GM04504 (cell line): ENCODE data around the gene ORC5.
"Not testable (repeated sequence)": the region's sequence is repeated elsewhere in the genome, so short reads cannot be mapped to it uniquely, and the experiment has no call there.

ENCODE experiments used
- DNase-seq: peaks from one replicate; pipeline ENCODE4 v3.0.0-alpha.2; 2012; ENCODE audit warnings: low read depth

ORC5 gene

DNA sequence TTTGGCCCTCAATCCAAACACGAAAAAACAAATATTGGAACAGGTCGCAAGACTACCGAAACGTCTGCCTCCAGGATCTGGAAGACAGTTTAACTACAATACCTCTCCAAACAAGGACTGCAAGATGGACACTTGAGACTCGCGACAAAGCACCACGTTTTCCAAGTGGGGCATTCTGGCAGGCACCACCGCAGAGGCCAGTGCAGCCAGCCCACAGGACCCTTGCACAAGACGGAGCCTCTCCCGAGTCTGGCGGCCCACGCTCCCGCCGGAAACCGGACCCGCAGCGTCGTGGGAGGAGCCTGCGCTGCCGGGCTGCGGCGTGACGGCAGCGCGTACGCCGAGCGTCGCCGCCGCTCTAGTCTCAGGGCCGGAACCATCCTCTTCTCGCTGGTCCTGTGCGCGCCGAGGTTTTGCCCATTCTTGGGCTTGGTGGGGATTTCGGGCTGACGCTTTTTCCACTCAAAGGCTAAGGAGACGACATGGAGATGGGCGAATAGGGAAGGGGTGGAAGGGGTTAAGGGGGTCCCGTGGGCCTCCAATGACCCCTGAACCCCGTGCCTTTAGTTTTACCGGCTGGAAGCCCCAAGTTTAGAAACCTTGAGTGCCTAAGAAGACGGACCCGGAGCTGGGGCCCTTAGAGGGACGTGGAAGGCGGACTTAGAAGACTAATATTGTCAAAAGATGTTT lies at the start of gene ORC5:
Gene ORC5 (minus strand): TSS at position 283 of the 690 bp plus-strand sequence. CDS start 109 bp downstream, at position 174.
- DNase-seq = peak; percentile 46

DNA sequence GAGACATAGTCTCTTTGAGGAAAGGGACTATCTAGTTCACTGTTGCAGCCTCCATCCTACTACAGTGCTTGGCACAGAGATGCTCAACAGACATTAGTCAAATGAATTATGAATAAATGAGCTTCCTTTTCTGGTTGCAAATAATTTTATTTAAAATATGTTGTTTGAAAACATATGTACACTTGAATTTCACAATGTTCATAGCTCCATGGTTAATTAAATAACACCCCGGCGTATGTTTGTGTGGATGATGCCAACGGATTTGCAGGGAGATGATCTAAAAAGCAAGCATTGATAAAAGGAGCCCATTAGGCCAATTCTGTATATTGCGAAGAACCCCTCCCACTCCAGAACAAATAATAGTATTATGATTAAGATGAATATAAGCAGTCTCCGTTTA lies 47.8 kb upstream of the ORC5 start:
- DNase-seq = no peak

DNA sequence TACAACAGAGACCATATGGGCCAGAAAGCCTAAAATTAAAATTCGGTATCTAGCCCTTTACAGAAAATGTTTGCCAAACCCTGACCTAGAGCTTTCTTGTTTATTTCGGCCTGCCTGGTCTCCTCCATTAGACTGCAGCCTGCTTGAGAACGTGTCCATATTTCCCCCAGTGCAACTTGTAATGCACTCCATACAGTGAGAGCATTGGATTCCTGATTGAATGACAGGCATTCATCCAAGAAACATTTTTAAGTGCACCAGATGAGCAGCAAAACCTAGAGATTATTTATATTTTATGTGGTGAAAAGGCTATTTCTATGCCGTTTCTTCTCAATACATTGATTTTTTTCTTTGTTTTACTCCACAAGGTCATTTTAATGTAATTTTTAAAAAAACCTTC lies 47.4 kb upstream of the ORC5 start:
- no peak for DNase-seq

DNA sequence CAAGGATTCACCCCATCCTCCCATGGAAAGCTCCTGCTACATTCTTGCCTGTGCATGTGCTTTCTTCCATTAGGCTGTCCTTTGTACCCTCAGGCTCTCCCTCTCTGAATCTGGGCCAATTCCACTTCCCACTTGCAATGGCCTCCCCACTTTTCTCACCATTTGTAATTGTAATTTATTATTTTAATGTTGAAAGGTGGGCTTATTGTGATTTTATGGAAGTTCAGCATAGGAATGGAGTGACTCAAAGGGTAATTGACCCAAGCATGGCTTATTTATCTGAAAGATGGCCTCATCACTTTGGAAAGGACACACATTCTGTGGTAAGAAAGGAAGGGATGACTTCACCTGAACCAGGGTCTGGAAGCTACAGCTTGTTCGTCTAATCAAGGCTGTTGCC lies 46.9 kb upstream of the ORC5 start:
- DNase-seq = no peak

DNA sequence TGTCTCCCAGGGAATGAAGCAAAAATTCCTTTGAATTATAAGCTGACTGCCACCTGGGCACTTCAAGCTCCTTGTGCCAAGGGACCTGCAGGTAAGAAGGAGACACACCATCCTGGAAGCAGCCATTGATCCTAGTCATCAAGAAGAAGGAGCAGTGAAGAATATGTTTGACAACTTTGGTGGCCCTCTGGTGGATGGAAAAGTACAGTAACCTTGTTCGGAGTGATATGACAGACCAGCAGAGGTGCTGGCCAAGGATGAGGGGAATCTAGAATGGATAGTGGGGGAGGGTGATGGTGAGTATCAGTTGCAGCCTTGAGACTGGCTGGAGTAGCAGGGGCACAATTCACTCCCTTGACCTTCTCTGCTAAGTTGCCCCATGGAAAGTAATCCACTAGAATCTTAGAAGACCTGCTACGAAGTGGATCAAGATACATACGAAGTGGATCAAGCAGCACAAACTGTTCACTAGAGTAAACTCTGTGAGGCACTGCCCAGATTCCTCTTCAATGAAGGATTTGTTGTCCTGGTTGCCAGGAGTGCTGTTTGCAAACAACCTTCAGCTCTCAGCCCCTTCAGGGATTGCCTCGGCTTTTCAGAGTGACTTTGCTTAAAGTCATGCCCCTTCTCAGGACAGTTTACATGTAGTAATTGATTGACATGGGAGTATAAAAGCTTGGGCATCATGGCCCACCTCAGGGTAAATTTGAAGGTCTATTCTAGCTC lies 44.8 kb upstream of the ORC5 start:
- no peak for DNase-seq

DNA sequence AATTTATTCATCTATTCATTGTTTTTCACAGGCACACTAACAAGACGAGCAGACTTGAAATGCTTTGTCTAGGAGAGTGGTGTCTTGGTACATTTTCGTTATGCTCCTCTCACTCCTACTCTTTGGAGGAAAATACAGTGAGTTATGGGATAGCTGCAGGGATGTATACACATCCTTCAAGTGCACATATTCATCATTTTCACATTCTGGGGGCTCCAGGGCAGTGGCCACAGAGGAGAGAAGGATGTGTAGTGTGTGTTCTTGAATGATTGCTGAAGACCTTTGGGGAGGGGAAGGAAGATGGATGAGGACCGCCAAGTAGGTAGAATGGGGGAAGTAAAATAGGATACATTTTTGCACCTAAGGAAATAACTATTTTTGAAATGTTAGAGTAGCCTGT lies 34.8 kb upstream of the ORC5 start:
- DNase-seq = no peak

DNA sequence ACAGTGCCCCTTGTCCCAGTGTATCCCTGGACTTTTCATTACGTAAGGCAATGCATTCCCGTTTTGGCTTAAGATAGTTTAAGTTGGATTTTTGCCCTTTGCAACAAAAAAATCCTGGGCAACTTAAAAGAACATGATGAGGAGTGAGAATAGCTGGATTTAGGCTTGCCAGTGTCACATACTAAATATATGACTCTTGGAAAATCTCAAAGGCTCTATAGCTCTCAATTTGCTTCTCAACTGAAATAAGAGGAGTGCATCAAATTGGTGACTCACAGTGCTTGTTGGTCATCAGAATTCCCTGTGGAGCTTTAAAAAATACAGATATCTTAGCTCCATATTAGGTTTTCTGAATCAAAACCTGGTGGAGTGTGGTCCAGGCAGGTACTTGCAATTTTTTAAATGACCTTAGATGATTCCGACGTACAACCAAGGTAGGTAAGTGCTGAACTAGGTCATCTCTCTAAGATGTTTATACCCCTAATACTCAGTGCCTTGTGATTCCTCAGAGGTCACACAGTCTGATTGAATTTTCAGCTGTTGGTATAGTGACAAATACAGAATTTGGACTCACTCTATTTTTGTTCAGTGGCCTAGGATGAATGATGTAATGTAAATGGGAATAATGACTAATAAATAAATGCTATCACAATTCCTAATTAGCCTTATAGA lies 33.9 kb upstream of the ORC5 start:
- DNase-seq = no peak

DNA sequence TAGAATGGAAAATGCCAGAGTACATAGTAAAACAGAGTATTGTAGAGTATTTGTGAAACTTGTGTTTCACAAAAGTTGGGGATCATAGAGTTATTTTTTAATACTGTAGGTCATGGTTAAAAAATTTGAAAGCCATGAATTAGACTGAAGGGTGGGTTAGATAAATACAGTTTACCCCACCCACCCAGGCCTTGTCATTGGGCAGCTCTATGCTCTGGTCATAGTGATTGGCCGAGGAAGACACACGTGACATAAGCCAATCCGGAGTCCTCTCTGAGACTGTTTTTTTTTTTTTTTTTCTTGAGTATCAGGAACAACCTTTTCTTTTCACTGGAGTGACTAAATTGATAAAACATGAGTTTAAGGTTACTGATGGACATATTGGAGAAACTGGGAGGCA lies 33.3 kb upstream of the ORC5 start:
- DNase-seq = no peak

DNA sequence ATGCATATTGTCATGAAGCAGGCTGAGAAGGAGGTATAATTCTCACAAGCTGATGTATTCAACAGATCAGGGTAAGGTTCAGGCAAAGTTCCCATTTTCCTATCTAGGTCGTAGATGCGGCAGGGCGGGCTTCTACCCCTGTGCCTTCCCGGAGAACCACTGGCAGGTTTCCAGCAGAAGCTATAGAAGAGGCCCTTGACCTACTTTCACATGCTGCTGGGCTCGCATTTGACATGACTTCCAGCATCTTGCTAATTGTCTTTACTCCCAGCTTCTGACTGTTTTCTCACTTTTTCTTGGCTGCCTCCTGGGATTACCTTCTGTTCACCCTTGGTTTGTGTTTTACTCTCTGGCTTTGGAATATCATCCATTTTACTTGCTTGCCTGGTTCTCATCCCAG lies 32.6 kb upstream of the ORC5 start:
- no peak for DNase-seq

DNA sequence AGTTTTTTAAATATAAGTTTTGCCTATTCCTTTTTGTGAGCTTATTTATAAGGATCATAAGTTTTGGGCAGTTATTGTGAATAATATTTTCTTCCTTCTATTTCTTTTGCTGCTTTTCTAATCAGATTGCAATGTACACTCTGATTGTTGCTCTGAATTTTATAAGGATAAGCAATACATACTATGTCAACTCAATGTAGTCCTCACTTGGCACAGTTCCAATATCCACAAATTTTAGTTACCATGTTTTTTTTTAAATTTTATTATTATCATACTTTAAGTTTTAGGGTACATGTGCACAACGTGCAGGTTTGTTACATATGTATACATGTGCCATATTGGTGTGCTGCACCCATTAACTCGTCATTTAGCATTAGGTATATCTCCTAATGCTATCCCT lies 27.2 kb upstream of the ORC5 start:
- DNase-seq = not testable (repeated sequence)

DNA sequence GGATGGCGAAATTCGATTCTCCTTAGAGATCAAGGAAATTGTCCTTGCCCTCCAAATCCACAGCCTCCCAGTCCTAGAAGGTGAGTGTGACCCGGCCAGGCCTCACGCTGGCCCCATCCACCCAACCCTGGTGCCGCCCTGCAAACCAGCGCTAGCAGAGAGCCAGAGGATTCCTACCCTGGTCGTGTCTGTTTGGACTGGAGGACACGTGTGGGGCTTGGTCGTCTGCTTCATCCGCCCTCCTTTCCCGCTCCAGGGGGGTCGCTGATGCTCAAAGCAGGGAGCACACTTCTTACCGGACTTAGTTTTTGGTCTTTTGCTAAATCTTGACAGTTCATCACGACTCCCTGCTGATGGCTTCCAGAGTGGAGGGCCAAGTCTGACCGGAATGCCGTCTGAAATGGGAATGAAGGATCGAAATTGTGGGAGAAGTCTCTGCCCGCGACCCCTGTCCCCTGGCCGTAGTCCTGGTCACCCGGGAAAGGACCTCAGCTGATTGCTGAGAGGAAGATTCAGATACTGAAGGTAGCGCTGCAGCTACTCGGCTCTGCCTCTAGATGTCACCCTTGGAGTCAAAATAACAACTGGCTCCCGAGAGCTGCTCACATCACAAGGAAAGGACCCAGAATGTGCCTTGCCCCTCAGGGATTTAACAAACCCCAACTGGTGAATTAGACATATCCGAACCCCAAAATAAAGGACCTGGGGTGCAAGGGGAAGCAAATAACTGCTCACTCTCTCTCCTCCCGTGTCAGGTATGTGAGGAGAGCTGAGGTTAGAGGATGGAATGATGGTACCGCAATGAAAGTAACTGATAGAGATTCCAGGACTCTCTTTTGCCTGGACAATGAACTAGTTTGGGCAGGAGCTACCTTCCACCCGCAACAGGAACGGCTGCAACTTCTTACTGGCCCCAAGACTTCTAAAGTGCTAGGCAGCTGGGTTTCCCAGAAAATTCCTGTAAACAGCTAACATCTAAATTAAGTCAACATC lies 23.5 kb upstream of the ORC5 start:
- no peak for DNase-seq

DNA sequence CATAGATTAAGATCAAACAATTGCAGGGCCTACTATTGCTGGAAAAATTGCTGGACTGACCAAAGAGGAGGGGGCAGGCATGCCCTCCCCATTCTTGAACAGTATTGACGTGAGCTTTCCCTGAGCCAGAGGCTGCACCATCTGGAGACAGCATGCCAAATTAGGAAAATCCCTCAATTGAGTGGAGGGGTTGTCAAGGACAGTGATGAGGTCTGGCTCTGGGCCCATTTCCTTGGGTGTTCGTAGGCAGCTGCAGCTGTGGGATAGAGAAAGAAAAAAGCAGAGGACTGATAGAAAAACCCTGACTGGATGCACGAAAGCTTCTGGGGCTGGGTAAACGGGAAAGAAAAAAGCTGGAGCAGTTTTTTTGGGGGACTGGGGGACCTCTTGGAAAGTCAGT lies 22.8 kb upstream of the ORC5 start:
- DNase-seq = no peak

DNA sequence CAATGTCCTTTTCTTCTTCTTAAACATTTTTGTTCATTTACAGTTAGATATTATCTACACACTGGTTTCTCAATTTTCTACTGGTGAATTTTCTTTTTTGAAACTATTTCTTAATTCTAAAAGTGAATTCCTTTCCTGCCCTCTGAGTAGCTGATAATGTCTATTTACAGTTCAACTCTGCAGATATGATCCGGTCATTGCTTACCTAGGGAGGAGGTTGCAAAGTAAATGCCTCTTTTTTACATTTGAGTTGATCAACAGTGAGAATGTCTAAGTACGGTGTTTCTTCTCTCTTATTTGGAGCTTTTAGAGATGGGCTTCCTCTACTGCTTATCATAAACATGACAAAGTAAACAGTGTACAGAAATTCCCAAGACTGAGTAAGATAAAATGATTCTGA lies 20.6 kb upstream of the ORC5 start:
- DNase-seq = no peak

DNA sequence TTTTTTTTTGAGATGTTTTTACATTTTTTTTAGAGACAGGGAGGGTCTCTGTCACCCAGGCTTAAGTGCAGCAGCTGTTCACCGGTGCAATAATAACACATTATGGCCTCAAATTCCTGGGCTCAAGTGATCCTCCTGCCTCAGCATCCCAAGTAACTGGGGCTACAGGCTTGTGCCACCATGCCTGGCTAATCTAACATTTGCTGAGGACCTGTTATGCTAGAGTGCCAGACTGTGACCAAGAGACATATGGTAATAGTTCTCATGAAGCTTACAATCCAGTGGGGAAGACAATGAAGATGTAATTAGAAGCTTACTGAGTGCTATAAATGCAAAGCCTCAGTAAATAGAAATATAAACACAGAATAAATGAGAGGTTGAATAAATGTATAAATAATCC lies 17.6 kb upstream of the ORC5 start:
- DNase-seq = no peak

DNA sequence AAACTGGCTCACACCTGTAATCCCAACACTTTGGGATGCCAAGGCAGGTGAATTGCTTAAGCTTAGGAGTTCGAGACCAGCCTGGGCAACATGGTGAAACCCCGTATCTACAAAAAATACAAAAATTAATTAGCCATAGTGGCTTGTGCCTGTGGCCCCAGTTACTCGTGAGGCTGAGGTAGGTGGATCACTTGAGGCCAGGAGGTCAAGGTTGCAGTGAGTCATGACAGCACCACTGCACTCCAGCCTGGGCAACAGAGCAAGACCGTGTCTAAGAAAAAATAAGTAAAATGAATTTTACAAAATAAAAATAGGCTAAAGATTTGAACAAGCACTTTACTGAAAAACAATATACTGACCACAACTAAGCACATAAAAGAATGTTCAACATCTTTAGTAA lies 9.8 kb upstream of the ORC5 start:
- DNase-seq = no peak

DNA sequence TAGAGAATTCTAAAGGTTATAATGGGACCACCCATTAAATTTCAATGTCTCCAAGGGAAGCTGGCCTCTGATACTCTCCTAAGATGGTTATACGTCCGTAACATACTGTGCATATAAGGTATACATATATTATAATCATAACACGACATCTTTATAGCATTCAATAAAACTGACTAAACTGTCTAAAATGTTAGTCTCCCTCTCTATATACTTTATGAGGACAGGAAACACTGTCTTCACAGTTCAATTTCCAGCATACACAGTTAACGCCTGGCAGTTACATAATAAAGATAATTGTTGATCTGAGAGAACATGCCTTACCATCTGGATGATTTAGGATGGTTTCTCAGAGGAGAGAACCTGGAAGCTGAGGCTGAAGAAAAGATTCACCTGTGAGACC lies 1.2 kb upstream of the ORC5 start:
- DNase-seq = no peak

DNA sequence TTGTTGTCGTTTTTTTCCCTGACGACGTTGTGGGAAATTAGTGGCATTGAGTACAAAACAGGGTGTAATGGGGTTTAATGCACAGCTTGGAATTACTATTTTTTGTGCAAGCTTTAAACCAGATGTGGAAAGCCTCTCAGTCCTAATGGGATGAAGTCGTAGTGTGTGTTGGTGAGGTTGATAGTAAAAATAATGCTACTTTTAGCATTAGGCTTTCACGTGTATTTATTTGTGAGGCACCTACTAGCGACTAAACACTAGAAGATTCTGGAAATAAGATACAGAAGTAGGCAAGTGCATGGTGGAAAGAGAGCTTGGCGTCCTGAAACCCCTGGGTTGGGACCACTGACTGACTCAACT lies 588 bp upstream of the ORC5 start:
- DNase-seq = no peak

DNA sequence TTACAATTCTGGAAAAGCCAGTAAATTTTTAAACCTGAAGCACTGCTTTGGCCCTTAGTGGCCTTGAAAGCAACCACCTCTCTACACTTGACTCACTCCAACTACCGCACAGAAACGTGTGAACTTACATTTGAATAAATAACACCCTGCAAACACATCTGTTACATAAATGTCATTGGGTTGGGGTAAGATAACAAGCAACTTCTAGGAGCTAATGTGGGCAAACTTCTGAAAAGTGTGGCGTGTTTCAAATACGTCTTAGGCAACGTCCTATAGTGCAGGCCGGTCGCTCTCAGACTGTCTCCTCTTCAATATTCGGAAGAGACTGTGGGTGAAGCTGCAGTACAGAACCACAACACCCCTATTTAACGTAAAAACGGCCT lies 474 bp downstream of the ORC5 start:
- DNase-seq = no peak

DNA sequence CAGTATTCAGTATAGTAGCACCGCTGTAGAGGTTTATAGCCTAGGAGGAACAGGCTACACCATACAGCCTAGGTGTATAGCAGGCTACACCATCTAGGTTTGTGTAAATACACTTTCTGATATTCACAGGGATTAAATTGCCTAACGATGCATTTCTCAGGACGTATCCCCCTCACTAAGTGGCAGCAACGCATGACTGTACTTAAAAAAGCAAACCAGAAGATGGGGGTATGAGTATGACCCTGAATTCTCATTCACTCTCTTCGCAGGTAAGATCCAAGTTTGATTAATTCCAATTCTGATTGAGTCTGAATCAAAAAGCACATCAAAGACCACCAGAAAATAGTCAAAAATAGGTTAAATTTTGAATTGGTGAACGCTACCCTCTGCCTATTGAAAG lies 972 bp downstream of the ORC5 start:
- DNase-seq = no peak

DNA sequence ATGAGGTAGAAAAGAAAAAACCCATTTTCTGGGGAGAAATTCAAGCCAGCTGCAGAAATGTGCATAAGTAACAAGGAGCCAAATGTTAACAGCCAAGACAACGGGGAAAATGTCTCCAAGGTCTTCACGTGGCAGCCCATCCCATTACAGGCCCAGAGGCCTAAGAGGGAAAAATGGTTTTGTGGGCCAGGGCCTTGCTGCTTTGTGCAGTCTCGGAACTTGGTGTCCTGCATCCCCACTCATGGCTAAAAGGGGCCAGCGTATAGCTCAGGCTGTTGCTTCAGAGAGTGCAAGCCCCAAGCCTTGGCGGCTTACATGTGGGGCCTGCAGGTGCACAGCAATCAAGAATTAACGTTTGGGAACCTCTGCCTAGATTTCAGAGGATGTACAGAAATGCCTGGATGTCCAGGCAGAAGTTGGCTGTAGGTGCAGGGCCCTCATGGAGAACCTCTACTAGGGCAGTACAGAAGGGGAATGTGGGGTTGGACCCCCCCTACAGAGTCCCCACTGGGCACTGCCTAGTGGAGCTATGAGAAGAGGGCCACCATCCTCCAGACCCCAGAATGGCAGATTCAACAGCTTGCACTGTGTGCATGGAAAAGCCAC lies 9.0 kb downstream of the ORC5 start:
- no peak for DNase-seq

DNA sequence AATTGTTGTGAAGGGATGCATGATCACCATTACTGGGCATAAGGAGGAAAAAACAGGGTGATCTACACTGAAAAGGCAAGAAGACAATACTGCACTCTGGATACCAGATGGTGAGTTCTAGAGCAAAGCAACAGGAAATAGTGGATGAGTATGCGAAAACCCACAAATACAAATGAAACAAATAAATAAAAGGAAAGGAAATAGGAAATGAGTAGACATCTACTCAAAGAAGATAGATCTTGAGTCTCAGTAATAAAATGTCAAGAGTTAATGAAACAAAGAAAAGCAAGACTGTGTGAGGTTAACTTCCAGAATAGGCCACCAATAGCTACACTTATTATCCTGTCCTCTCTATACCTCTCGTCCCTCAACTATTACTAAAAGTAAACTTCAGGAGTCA lies 11.7 kb downstream of the ORC5 start:
- DNase-seq = peak; percentile 4

DNA sequence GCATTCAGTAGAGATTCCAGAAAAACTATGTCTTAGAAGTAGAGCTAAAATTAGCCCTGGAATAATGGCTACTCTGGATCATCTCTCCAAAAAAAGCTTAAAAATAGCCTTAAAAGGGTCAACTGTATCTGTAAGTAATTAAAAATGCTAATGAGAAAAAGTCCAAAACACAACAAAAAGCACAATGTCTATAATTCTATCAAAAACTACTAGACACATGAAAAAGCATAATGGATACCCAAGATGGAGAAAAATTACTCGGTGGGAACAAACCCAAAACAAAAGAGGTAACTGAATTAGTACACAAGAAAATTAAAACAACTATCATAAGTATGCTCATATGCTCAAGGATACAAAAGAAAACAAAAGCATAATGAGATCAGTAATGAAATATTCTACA lies 15.4 kb downstream of the ORC5 start:
- DNase-seq = no peak
